Measurements from ENCODE around the gene ARHGDIA.
"Not testable (repeated sequence)": the region's sequence is repeated elsewhere in the genome, so short reads cannot be mapped to it uniquely, and the experiment has no call there.

ARHGDIA gene

DNA sequence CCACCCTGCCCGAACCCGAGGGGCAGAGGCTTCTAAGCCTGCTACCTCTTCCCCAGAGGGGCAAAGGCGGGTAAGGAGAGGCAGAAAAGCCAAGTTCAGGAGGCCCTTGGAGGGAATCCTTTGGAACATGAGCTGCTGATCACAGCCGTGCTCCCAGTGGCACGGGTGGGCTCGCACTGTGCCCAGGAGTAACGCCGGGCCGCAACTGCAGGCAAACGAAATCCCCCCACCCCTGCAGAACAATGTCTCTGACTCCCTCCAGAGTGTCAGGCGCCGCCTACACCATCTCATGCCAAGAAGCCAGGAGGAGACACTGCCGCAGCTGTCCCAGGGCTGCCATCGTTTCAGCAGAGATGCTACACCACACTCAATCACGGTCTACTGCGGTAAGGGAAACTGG is 19.7 kb downstream of the ARHGDIA start:
- no peak overlapping the region for H3K4me3 Mint-ChIP-seq
- H3K27me3 Mint-ChIP-seq (ENCODE audit: low read depth) = no peaks in the 10 kb centered on the region
- H3K27ac Mint-ChIP-seq = no peak overlapping the region
- peaks cover 30% of the 10 kb centered on the region for H3K36me3 Mint-ChIP-seq (ENCODE audit: low read depth)
- peaks cover 6% of the 10 kb centered on the region for H3K4me1 Mint-ChIP-seq (ENCODE audit: low read depth)
- H3K9me3 Mint-ChIP-seq = no peaks in the 10 kb centered on the region

GRCh38 chr17:81849457-81849856 is 21.7 kb downstream of the ARHGDIA start:
- Mint-ChIP-seq H3K27me3 (ENCODE audit: low read depth) (no peaks in the 10 kb centered on the region), H3K4me3 (no peak overlapping the region), H3K36me3 (ENCODE audit: low read depth) (peaks cover 36% of the 10 kb centered on the region), H3K9me3 (no peaks in the 10 kb centered on the region), H3K27ac (no peak overlapping the region), H3K4me1 (ENCODE audit: low read depth) (peaks cover 1% of the 10 kb centered on the region)

DNA sequence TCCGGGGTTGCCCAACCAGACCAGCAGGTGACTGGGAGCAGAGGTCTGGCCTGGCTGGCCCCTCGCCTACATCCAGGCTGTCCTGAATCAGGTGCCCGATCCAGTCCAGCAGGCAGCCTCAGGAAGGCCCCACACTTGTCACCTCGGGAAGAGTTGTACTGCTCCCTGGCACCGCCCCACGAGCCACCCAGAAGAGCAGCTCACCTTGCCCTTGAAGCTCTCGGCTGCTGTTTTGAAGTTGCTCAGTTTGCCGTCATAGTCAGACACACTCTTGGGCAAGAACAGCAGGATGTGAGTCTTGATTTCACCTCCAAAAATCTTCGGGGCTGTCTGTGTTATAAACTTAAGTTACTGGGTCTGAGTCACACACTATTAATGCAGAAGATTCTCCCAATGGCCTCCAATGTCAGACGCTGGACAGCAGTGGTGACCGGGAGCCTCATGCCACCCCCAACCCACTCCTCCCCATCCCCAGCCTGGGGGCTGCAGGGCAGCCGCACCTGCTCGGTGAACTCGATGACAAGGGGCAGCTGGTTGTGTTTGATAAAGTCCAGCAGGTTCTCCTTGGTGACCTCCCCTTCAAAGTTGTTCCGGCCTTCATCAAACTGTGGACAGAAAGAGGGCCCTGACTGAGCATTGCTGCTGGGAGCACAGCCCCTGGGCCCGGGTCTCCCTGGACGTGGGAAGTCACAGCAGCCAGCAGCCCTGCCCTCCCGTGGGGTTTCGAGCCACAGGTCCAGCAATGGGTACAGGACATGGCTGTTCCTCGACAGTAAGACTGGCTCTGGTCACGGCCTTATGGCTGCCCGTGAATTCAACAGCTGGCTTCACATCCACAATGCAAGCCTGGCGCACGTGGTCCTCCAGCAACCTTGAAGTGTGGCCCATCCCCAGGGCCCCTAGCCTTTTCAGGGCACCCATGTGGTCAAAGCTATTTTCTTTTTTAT is 24.1 kb downstream of the ARHGDIA start:
- no peaks in the 10 kb centered on the region for H3K4me1 Mint-ChIP-seq (ENCODE audit: low read depth)

DNA sequence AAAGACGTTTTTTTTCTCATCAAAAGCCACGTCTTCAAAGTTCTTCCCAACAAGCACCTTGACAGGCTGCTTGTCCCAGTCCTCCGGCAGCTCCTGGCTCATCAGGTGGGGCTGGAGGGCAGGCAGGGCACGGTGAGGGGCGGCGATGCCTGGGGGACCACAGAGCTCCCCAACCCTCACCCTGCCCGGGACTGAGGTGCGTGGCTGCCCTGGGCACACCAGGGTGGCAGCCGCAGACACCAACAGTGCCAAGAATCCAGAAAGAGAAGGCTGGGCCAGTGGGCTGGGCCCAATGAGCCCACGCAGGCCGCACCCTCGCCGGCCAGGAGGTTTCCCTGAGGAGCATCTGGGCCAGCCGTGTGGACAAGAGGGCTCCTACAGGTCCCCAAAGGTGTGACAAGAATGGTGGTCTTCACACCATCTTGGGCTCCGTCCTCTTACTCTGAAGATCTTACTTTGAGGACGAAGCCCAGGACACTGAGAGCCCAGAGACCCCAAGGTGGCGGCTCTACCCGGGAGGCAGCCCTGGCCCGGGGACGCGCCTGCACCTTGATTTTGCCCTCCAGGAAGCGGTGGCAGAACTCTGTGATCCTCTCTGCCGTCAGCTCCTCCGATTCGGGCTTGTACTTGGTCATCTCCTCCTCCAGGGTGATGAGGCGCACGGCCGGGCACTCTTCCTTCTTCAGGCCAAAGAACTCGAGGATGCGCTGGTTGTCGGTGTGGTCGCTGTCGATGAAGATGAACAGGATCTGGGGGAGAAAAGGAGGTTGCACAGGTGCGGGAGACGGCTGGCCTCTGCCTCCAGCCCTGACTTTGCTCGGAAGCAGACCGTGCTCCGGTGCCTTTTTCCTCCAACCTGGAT is 25.0 kb downstream of the ARHGDIA start:
- Mint-ChIP-seq H3K27ac (no peak overlapping the region), H3K4me1 (ENCODE audit: low read depth) (no peaks in the 10 kb centered on the region), H3K9me3 (no peaks in the 10 kb centered on the region), H3K27me3 (ENCODE audit: low read depth) (no peaks in the 10 kb centered on the region), H3K4me3 (no peak overlapping the region), H3K36me3 (ENCODE audit: low read depth) (peaks cover 22% of the 10 kb centered on the region)

More for the DNA sequence above, 24.1 kb downstream of the ARHGDIA start:
- Mint-ChIP-seq H3K9me3 (no peaks in the 10 kb centered on the region), H3K36me3 (ENCODE audit: low read depth) (peaks cover 30% of the 10 kb centered on the region), H3K4me3 (no peak overlapping the region), H3K27me3 (ENCODE audit: low read depth) (no peaks in the 10 kb centered on the region), H3K27ac (no peak overlapping the region)

DNA sequence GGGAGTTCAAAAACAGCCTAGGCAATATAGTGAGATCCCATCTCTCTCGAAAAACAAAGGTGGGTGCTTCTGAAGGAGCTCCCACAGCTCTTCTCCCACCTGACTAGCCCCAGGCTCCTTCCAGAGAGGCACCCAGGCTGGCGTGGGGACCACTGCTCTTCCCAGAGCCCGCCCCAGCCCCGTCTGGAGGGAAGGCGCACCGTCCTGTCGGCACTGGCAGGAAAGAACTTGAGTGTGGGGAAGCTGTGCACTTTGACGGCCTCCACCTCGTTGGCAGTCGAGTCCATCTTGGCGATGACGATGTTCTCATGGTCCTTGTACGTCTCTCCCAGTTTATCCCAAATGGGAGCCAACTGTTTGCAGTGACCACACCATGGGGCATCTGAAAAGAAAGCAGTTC is 25.8 kb downstream of the ARHGDIA start:
- no peaks in the 10 kb centered on the region for H3K4me1 Mint-ChIP-seq (ENCODE audit: low read depth)
- H3K27me3 Mint-ChIP-seq (ENCODE audit: low read depth) = no peaks in the 10 kb centered on the region
- H3K9me3 Mint-ChIP-seq = no peaks in the 10 kb centered on the region
- H3K36me3 Mint-ChIP-seq (ENCODE audit: low read depth) = peaks cover 21% of the 10 kb centered on the region
- no peak overlapping the region for H3K27ac Mint-ChIP-seq
- H3K4me3 Mint-ChIP-seq = no peak overlapping the region

GRCh38 chr17:81844887-81845286 is 26.2 kb downstream of the ARHGDIA start:
- no peaks in the 10 kb centered on the region for H3K4me1 Mint-ChIP-seq (ENCODE audit: low read depth)
- H3K27ac Mint-ChIP-seq = no peak overlapping the region
- peaks cover 21% of the 10 kb centered on the region for H3K36me3 Mint-ChIP-seq (ENCODE audit: low read depth)
- no peaks in the 10 kb centered on the region for H3K27me3 Mint-ChIP-seq (ENCODE audit: low read depth)
- no peak overlapping the region for H3K4me3 Mint-ChIP-seq
- no peaks in the 10 kb centered on the region for H3K9me3 Mint-ChIP-seq

GRCh38 chr17:81844327-81844851 is 26.7 kb downstream of the ARHGDIA start:
- no peak overlapping the region for H3K27ac Mint-ChIP-seq
- H3K36me3 Mint-ChIP-seq (ENCODE audit: low read depth) = peaks cover 21% of the 10 kb centered on the region
- no peaks in the 10 kb centered on the region for H3K27me3 Mint-ChIP-seq (ENCODE audit: low read depth)
- H3K4me3 Mint-ChIP-seq = no peak overlapping the region
- no peaks in the 10 kb centered on the region for H3K4me1 Mint-ChIP-seq (ENCODE audit: low read depth)
- no peaks in the 10 kb centered on the region for H3K9me3 Mint-ChIP-seq

DNA sequence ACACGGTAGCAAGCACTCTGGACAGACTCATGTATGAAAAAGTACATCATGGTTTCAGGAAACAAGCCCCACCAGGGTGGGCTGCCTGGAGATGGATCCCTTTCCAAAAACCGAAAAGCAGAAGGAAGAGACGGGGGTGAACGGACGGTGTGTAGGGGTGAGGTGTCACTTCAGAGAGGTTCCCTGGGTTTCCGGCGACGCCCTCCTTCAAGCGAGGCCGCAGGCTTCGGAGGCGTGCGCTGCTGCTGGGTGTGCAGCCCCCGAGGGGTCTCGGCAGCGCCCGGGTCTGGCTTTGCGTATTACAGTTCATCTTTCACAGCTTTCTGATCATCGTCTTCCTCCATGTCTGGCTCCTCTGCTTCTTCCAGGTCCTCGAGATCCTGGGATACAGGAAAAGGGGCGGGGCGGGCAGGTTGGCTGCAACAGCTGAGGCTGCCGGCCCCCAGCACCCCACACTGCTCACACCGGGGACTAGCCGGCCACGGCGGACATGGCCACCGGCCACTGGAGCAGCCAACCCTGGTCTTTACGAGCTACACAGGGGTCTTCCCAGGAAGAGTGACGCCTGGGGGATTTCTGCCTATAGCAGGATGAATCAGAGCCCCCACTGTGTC is 27.3 kb downstream of the ARHGDIA start:
- Mint-ChIP-seq H3K36me3 (ENCODE audit: low read depth) (peaks cover 21% of the 10 kb centered on the region), H3K9me3 (no peaks in the 10 kb centered on the region), H3K4me1 (ENCODE audit: low read depth) (no peaks in the 10 kb centered on the region), H3K4me3 (no peak overlapping the region), H3K27ac (no peak overlapping the region), H3K27me3 (ENCODE audit: low read depth) (no peaks in the 10 kb centered on the region)

- no peak overlapping the region for H3K27ac Mint-ChIP-seq
- no peak overlapping the region for H3K4me3 Mint-ChIP-seq
- no peaks in the 10 kb centered on the region for H3K4me1 Mint-ChIP-seq (ENCODE audit: low read depth)
- H3K9me3 Mint-ChIP-seq = no peaks in the 10 kb centered on the region
- H3K27me3 Mint-ChIP-seq (ENCODE audit: low read depth) = no peaks in the 10 kb centered on the region
- peaks cover 21% of the 10 kb centered on the region for H3K36me3 Mint-ChIP-seq (ENCODE audit: low read depth)
Measured at GRCh38 chr17:81842725-81843504, 28.2 kb downstream of the ARHGDIA start.

- Mint-ChIP-seq H3K27me3 (ENCODE audit: low read depth) (no peaks in the 10 kb centered on the region), H3K4me1 (ENCODE audit: low read depth) (no peaks in the 10 kb centered on the region), H3K9me3 (no peaks in the 10 kb centered on the region), H3K4me3 (no peak overlapping the region), H3K27ac (no peak overlapping the region), H3K36me3 (ENCODE audit: low read depth) (peaks cover 21% of the 10 kb centered on the region)
Measured at GRCh38 chr17:81842378-81842724, 28.8 kb downstream of the ARHGDIA start.

- Mint-ChIP-seq H3K27me3 (ENCODE audit: low read depth) (no peaks in the 10 kb centered on the region), H3K27ac (no peak overlapping the region), H3K4me3 (no peak overlapping the region), H3K9me3 (no peaks in the 10 kb centered on the region), H3K4me1 (ENCODE audit: low read depth) (no peaks in the 10 kb centered on the region), H3K36me3 (ENCODE audit: low read depth) (peaks cover 21% of the 10 kb centered on the region)
Measured at GRCh38 chr17:81841866-81842265, 29.3 kb downstream of the ARHGDIA start.

- H3K4me1 Mint-ChIP-seq (ENCODE audit: low read depth) = no peaks in the 10 kb centered on the region
- no peaks in the 10 kb centered on the region for H3K9me3 Mint-ChIP-seq
- H3K27me3 Mint-ChIP-seq (ENCODE audit: low read depth) = no peaks in the 10 kb centered on the region
- H3K4me3 Mint-ChIP-seq = no peak overlapping the region
- no peak overlapping the region for H3K27ac Mint-ChIP-seq
- H3K36me3 Mint-ChIP-seq (ENCODE audit: low read depth) = peaks cover 19% of the 10 kb centered on the region
Measured at GRCh38 chr17:81840826-81841778, 30.0 kb downstream of the ARHGDIA start.

DNA sequence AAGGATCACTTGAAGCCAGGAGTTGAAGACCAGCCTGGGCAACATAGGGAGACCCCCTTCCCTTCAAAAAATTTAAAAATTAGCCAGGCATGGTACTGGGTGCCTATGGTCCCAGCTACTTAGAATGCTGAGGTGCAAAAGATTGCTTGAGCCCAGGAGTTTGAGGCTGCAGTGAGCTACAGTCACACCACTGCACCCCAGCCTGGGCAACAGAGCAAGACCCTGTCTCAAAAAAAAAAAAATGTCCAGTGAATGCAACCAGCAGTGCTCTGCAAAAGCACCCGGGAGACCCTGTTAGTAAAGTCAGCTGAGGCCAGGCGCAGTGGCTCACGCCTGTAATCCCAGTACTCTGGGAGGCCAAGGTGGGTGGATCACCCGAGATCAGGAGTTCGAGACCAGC is 31.1 kb downstream of the ARHGDIA start:
- not testable (repeated sequence) for H3K9me3 Mint-ChIP-seq; H3K27ac Mint-ChIP-seq; H3K27me3 Mint-ChIP-seq (ENCODE audit: low read depth); H3K4me3 Mint-ChIP-seq; H3K4me1 Mint-ChIP-seq (ENCODE audit: low read depth)
- H3K36me3 Mint-ChIP-seq (ENCODE audit: low read depth) = peaks cover 13% of the 10 kb centered on the region

Data from T-helper 1 cell treated with Interleukin-12 subunit alpha and Interleukin-12 subunit beta and Interleukin-4 antibody, amounts not matched to agents 30 μg/mL and 1 μg/mL, for 36 hours (primary cell).